Endothelial cell of umbilical vein (primary cell): ENCODE results near the gene DCAF11. TPM values are rescaled to one million over a fixed set of nuclear protein-coding genes. Genes with fewer than 3 reads are reported as not detected.

Experiments
- BruUV-seq: library from RNA; stranded (reverse); fragments of 400-500 nt; replicated peaks from 2 replicates; lab custom pipeline; 2021; lab: Mats Ljungman, UMichigan
- CTCF ChIA-PET: fragments of 300-600, 350-600 bp; sonication (Branson Sonifier 250); formaldehyde crosslinking; loops from one replicate; lab custom pipeline; 2021; ENCODE audit warnings: antibody characterized with exemption, inconsistent platforms; lab: Charles Lee
- POLR2A ChIA-PET: fragments of 300-600, 350-600 bp; sonication (Branson Sonifier 250); formaldehyde crosslinking; loops from one replicate; lab custom pipeline; 2021; ENCODE audit warnings: antibody characterized with exemption, inconsistent platforms; lab: Charles Lee
- DNase-seq: peaks from one replicate; pipeline ENCODE4 v3.0.0-alpha.2; 2011; ENCODE audit warnings: low read depth, low spot score
- FAIRE-seq: peaks from 2 replicates; lab custom pipeline; 2011; peaks lifted over from hg19 to GRCh38; lab: Jason Lieb, UNC
- H2AFZ ChIP-seq: 2 replicates; pipeline ENCODE4 v1.6.0; 2012; ENCODE audit warnings: low read depth, low read length, control low read depth, inconsistent platforms
- H3K27ac ChIP-seq: 2 replicates; pipeline ENCODE4 v1.5.1; 2011; ENCODE audit warnings: low read depth, mild to moderate bottlenecking, control low read depth, low read length, moderate library complexity; ENCODE audit not compliant: insufficient read depth
- H3K27me3 ChIP-seq, 2 experiments: 2 replicates each; pipeline versions ENCODE4 v1.6.0 to v1.6.1; 2011; ENCODE audit warnings: low read length in 2 of 2, mixed read lengths in 1 of 2; ENCODE audit not compliant: control insufficient read depth in 2 of 2, insufficient read depth in 2 of 2
- H3K36me3 ChIP-seq, 2 experiments: 2 replicates in 1 of 2; 3 replicates in 1 of 2; pipeline ENCODE4 v1.5.1; 2011; ENCODE audit warnings: low read length in 2 of 2, mild to moderate bottlenecking in 1 of 2, moderate library complexity in 1 of 2; ENCODE audit not compliant: control insufficient read depth in 2 of 2, insufficient read depth in 2 of 2; ENCODE audit errors: extremely low read depth in 1 of 2
- H3K4me1 ChIP-seq: 3 replicates; pipeline ENCODE4 v1.5.1; 2011; ENCODE audit warnings: mild to moderate bottlenecking, low read length; ENCODE audit not compliant: control insufficient read depth, insufficient read depth; ENCODE audit errors: extremely low read depth
- H3K4me2 ChIP-seq: 2 replicates; pipeline ENCODE4 v1.6.1; 2011; ENCODE audit warnings: low read length, control low read depth, mixed read lengths; ENCODE audit not compliant: insufficient read depth
- H3K4me3 ChIP-seq, 3 experiments: fragments of 200-600 bp in 1 of 3; sonication (generic), shearing (Covaris generic) in 1 of 3; replicated peaks in 1 of 3; 2 replicates each; pipeline ENCODE4 v1.5.1; 2011 to 2016; ENCODE audit warnings: control low read depth in 3 of 3, low read length in 3 of 3, mild to moderate bottlenecking in 2 of 3, inconsistent platforms in 1 of 3, low read depth in 1 of 3, moderate library complexity in 1 of 3; ENCODE audit not compliant: insufficient read depth in 1 of 3
- H3K79me2 ChIP-seq: 2 replicates; pipeline ENCODE4 v1.6.0; 2012; ENCODE audit warnings: low read length, inconsistent platforms; ENCODE audit not compliant: control insufficient read depth, insufficient read depth
- H3K9ac ChIP-seq: replicated peaks from 2 replicates; pipeline ENCODE3; 2011; ENCODE audit warnings: low read length, control low read depth; ENCODE audit not compliant: insufficient read depth; ENCODE audit errors: extremely low read depth
- H3K9me1 ChIP-seq: replicated peaks from 3 replicates; pipeline ENCODE4 v1.6.0; 2011; ENCODE audit warnings: mild to moderate bottlenecking, low read length; ENCODE audit not compliant: control insufficient read depth, insufficient read depth; ENCODE audit errors: extremely low read depth
- H3K9me3 ChIP-seq: replicated peaks from 2 replicates; pipeline ENCODE4 v1.5.1; 2012; ENCODE audit warnings: low read length, inconsistent platforms; ENCODE audit not compliant: control insufficient read depth, insufficient read depth
- H4K20me1 ChIP-seq: replicated peaks from 2 replicates; pipeline ENCODE3; 2011; ENCODE audit warnings: mild to moderate bottlenecking, low read length; ENCODE audit not compliant: control insufficient read depth, insufficient read depth; ENCODE audit errors: extremely low read depth
- FOS ChIP-seq: IDR thresholded peaks from 2 replicates; pipeline ENCODE4 v1.6.1; 2011; ENCODE audit warnings: mild to moderate bottlenecking, low read length, moderate library complexity, borderline replicate concordance; ENCODE audit not compliant: insufficient read depth
- GATA2 ChIP-seq: IDR thresholded peaks from 2 replicates; pipeline ENCODE4 v1.7.0; 2011; ENCODE audit warnings: low read depth, mild to moderate bottlenecking, moderate library complexity, mixed read lengths, low read length; ENCODE audit not compliant: insufficient read length, insufficient read depth
- JUN ChIP-seq: IDR thresholded peaks from 2 replicates; pipeline ENCODE4 v1.6.1; 2011; ENCODE audit warnings: borderline replicate concordance, low read depth; ENCODE audit not compliant: insufficient read length, insufficient read depth
- MYC ChIP-seq: IDR thresholded peaks from one replicate; pipeline ENCODE4 v1.6.1; 2011; ENCODE audit warnings: mild to moderate bottlenecking, low read depth, low read length
- POLR2A ChIP-seq: IDR thresholded peaks from 2 replicates; pipeline ENCODE4 v1.6.1; 2012; ENCODE audit warnings: low read depth, mild to moderate bottlenecking, control low read depth, low read length
- dilution Hi-C: fragments of 300-500 bp; cut with MboI; formaldehyde crosslinking; loops from one replicate; pipeline ENCODE4 v1.15.0; 2019; ENCODE audit warnings: low sequenced_read_pairs; ENCODE audit not compliant: extremely low pct_ligation_motif_present
- intact Hi-C: fragments of 100-400 bp; cut with micrococcal nuclease; formaldehyde crosslinking; loops from one replicate; pipeline ENCODE4 v1.10.0; 2022
- polyA plus RNA-seq, 4 experiments: library from polyadenylated mRNA; depleted of rRNA in 3 of 4; stranded (reverse) in 3 of 4; unstranded in 1 of 4; fragments of >200 nt; gene quantifications; 2 replicates each; pipeline versions ENCODE4 v1.2.1 to v1.2.3, GENCODE V29; 2011 to 2012; ENCODE audit warnings: missing spikeins in 1 of 4
- total RNA-seq: library from RNA; stranded (reverse); gene quantifications from 2 replicates; pipeline ENCODE4 v1.2.3, GENCODE V29; 2021
- TF ChIP-seq, protein P1 (sequence below), 2 donors: IDR thresholded peaks; 1 replicate in 1 of 2; 2 replicates in 1 of 2; pipeline ENCODE4 v1.5.1; 2011; ENCODE audit warnings: low read length in 2 of 2, mild to moderate bottlenecking in 2 of 2, moderate library complexity in 2 of 2, control low read depth in 1 of 2, inconsistent platforms in 1 of 2, low read depth in 1 of 2; ENCODE audit not compliant: insufficient read depth in 1 of 2; ENCODE audit errors: extremely low read depth in 1 of 2

DCAF11 gene
- total and polyA plus RNA-seq, 2 donors (not counting 3 experiments of a cell fraction or from before 2014, with no cell fraction given), result 37.3 to 38.5 TPM

DNA sequence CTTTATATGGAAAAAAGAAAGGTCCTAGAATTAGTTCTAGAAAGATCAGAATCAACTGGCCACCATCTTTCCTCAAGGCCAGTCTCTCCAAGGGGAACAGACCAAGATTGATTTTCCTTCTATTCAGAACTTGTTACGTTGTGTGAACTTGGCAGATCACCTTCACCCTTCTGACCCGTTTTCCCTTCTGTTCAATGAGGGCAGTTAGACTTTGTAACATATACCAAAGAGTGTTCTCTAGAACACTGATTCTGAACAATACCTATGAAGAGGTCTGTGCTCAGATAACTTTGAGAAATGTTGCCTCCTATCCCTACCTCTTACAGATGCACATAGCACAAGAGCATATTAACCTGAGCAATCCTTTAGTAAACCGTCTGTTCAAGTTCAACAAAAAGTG is 31.1 kb upstream of the DCAF11 start:
- DNase-seq (no peak), FAIRE-seq (no peak)
- no peaks in the 10 kb centered on the region for H3K9me1 ChIP-seq
- no peak overlapping the region for H3K27ac ChIP-seq
- POLR2A ChIA-PET, result no interaction called here
- no peaks in the 10 kb centered on the region for H3K4me1 ChIP-seq
- H2AFZ ChIP-seq, result no peak overlapping the region
- dilution Hi-C loops, result no loop called here
- H3K27me3 ChIP-seq, result peaks cover 28 to 35% of the 10 kb centered on the region in 2 experiments
- no peaks in the 10 kb centered on the region for H3K79me2 ChIP-seq
- no peak overlapping the region for H3K4me3 ChIP-seq
- BruUV-seq, result no TSS peak
- H3K4me2 ChIP-seq, result no peak overlapping the region
- intact Hi-C loops, result no loop called here
- H3K9ac ChIP-seq, result no peak overlapping the region
- H4K20me1 ChIP-seq, result no peaks in the 10 kb centered on the region
- CTCF ChIA-PET, result interaction anchor here (1.3 to 5.7 kb wide), 2 partner anchors 26 to 47 kb away, joined by 3 to 51 read pairs; no protein-coding TSS in a partner anchor
- H3K36me3 ChIP-seq, result no peaks in the 10 kb centered on the region
- H3K9me3 ChIP-seq, result no peaks in the 10 kb centered on the region
- TF ChIP-seq FOS (no peak), MYC (no peak), POLR2A (no peak), GATA2 (no peak), JUN (no peak)
- TF ChIP-seq, protein P1, sequence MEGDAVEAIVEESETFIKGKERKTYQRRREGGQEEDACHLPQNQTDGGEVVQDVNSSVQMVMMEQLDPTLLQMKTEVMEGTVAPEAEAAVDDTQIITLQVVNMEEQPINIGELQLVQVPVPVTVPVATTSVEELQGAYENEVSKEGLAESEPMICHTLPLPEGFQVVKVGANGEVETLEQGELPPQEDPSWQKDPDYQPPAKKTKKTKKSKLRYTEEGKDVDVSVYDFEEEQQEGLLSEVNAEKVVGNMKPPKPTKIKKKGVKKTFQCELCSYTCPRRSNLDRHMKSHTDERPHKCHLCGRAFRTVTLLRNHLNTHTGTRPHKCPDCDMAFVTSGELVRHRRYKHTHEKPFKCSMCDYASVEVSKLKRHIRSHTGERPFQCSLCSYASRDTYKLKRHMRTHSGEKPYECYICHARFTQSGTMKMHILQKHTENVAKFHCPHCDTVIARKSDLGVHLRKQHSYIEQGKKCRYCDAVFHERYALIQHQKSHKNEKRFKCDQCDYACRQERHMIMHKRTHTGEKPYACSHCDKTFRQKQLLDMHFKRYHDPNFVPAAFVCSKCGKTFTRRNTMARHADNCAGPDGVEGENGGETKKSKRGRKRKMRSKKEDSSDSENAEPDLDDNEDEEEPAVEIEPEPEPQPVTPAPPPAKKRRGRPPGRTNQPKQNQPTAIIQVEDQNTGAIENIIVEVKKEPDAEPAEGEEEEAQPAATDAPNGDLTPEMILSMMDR (IDR thresholded peaks at IDR 0.05; ENCODE audit: extremely low read depth in 1 of 2, insufficient read depth in 1 of 2, low read depth in 1 of 2, low read length in 2 of 2), result no peak

DNA sequence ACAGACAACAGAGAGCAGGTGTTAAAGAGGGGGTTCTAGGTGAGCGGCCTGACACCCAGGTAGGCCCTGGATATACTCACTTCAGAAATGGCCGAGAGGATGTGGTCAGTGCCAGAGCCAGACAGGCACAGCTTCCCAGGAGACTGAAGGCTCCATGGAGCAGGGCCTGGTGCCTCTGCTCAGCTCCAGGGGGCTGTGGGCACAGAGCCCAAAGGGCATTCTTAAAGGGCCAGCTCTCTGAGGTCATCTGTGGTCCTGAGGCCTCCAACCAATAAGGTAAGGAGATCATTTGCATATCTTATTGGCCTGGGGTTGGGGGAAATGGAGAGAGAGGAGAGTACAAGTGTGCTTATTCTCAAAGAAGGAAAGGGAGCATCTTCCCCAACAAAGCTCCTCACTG is 30.1 kb upstream of the DCAF11 start:
- Histone ChIP-seq H3K4me3 (no peak overlapping the region), H3K9me3 (no peaks in the 10 kb centered on the region), H3K27me3 (peaks cover 27 to 30% of the 10 kb centered on the region in 2 experiments), H2AFZ (no peak overlapping the region), H3K4me1 (no peaks in the 10 kb centered on the region), H3K27ac (no peak overlapping the region), H4K20me1 (no peaks in the 10 kb centered on the region), H3K9ac (no peak overlapping the region), H3K9me1 (no peaks in the 10 kb centered on the region), H3K36me3 (no peaks in the 10 kb centered on the region), H3K79me2 (no peaks in the 10 kb centered on the region), H3K4me2 (no peak overlapping the region)
- no peak for TF ChIP-seq POLR2A
- TF ChIP-seq GATA2, result no peak
- dilution Hi-C loops, result no loop called here
- DNase-seq (no peak), FAIRE-seq (no peak)
- POLR2A ChIA-PET, result no interaction called here
- no TSS peak for BruUV-seq
- intact Hi-C loops, result no loop called here
- CTCF ChIA-PET, result interaction anchor here (0.8 to 1.9 kb wide), 3 partner anchors 18 to 26 kb away, joined by 3 to 5 read pairs (median 4); no protein-coding TSS in a partner anchor
